ENCODE results near the gene RHBDF2. TPM values are rescaled to one million over a fixed set of nuclear protein-coding genes. Genes with fewer than 3 reads are reported as not detected.

Gene RHBDF2
- total RNA-seq, 4 donors from 2014 or later, result 3.8 to 26.1 (median 8.4) TPM

DNA sequence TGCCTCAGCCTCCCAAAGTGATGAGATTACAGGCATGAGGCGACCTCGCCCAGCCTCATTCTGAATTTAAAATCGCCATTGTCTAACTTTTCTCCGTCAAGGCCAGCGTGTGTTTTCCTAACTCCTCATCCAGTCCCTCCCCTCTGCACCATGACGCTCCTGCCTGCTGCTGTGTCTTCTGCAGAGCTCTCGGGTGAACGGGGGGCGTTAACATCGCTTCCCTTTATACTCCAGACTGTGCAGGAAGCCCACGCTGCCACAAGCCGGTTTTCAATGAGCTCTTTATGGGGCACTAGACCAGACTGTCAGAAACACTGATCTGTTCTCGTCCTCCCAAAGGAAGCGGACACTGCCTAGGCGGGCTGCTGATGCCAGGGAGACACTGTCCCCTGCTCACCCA, 20.6 kb downstream of the RHBDF2 start:
- no peaks in the 10 kb centered on the region for H3K27me3 ChIP-seq
- no peak overlapping the region for H3K27ac ChIP-seq
- no peaks in the 10 kb centered on the region for H3K4me1 ChIP-seq
- no peaks in the 10 kb centered on the region for H3K9me3 ChIP-seq
- H3K4me3 ChIP-seq, result no peak overlapping the region
- no peak for TF ChIP-seq POLR2A (IDR thresholded peaks at IDR 0.05)
- TF ChIP-seq, protein P1, sequence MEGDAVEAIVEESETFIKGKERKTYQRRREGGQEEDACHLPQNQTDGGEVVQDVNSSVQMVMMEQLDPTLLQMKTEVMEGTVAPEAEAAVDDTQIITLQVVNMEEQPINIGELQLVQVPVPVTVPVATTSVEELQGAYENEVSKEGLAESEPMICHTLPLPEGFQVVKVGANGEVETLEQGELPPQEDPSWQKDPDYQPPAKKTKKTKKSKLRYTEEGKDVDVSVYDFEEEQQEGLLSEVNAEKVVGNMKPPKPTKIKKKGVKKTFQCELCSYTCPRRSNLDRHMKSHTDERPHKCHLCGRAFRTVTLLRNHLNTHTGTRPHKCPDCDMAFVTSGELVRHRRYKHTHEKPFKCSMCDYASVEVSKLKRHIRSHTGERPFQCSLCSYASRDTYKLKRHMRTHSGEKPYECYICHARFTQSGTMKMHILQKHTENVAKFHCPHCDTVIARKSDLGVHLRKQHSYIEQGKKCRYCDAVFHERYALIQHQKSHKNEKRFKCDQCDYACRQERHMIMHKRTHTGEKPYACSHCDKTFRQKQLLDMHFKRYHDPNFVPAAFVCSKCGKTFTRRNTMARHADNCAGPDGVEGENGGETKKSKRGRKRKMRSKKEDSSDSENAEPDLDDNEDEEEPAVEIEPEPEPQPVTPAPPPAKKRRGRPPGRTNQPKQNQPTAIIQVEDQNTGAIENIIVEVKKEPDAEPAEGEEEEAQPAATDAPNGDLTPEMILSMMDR (IDR thresholded peaks at IDR 0.05), result no peak
- DNase-seq, result no peak
- no peaks in the 10 kb centered on the region for H3K36me3 ChIP-seq
- intact Hi-C loops (cut with DNase I; ENCODE audit: low total_unique reads), result no loop called here

DNA sequence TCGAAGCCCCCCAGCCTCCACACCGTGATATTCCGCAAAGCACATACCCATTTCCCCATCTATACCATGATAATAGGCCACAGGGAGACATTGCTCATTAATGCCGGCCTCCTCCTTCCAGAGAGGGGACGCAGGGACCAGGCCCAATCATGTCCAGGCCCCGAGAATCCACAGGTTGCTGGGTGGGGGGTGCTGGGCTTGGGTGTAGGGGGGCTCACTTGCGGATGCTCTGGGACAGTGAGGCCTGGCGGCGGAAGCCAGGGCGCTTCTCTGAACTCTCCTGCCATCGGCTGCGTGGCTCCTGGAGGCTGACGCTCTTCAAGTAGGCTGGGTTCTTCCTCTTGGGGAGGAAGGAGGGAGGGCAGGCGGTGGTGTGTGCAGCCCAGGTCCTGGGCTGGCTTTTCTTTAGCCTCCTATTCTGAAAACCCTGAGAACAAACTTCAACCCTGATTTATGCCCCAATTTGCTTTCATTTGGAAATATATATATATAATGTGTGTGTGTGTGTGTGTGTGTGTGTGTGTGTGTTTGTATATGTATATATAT, 21.6 kb downstream of the RHBDF2 start:
- H3K27me3 ChIP-seq, result no peaks in the 10 kb centered on the region
- H3K36me3 ChIP-seq, result no peaks in the 10 kb centered on the region
- no peak for DNase-seq
- H3K9me3 ChIP-seq, result no peaks in the 10 kb centered on the region
- H3K27ac ChIP-seq, result no peak overlapping the region
- TF ChIP-seq POLR2A (IDR thresholded peaks at IDR 0.05), result no peak
- TF ChIP-seq, protein P1 (IDR thresholded peaks at IDR 0.05), result no peak
- no peak overlapping the region for H3K4me3 ChIP-seq
- no peaks in the 10 kb centered on the region for H3K4me1 ChIP-seq
- intact Hi-C loops (cut with DNase I; ENCODE audit: low total_unique reads), result no loop called here

DNA sequence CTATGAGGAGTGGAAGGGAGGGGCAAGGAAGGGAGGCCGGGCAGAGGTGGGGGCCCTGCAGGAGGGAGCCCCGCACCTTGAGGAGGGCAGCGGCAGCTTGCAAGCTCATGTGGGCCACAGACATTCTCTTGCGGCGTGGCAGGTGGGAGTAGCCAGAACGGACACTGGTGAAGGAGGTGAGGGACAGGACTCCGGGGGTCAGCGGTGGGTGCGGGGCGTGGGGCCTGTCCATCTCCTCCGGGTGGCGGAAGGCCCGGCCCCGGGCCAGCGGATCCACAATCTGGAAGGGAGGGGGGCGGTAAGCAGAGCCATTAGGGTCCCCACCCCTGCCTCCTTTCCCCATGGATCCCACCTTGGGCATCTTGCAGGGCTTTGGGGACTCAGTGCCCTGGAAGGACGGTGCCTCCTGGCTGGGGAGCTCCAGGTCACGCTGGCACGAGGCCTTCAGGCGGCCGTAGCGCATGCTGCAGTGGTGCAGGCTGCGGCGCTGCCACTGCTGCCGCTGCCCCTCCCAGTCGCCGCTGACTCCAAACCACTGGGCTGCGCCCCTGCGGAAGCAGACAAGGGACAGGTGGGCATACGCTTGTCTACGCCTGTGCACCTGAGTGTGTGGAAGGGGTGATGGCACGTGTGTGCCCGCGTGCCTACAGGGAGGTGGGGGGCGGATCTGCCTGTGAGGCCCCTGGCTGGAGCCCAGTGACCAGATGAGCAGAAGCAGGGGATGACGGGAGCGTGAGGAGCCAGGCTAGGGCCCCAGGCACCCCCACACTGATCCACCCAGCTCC, 22.3 kb downstream of the RHBDF2 start:
- TF ChIP-seq POLR2A (IDR thresholded peaks at IDR 0.05), result no peak
- TF ChIP-seq, protein P1 (IDR thresholded peaks at IDR 0.05), result no peak
- no peak overlapping the region for H3K27ac ChIP-seq

DNA sequence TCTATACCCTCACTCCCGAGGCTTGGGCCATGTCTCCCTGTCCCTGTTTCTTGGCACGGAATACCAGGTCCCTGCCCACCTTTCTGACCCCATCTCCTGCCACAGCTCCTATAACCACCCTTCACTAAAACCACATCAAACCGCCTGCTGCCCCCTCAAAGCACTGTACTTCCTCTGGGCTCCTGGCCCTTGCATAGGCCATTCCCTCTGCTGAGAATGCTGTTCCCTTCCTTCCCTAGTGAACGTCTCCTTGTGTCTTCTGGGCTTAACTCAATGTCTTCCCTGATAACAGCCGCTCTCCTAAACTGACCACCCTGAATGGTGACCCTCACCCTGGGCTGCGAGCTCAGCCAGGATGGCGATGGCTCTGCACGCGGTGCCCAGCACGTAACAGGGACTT, 23.1 kb downstream of the RHBDF2 start:
- no peaks in the 10 kb centered on the region for H3K27me3 ChIP-seq
- no peak overlapping the region for H3K4me3 ChIP-seq
- no peaks in the 10 kb centered on the region for H3K4me1 ChIP-seq
- H3K9me3 ChIP-seq, result no peaks in the 10 kb centered on the region
- TF ChIP-seq, protein P1 (IDR thresholded peaks at IDR 0.05), result no peak
- no peak for TF ChIP-seq POLR2A (IDR thresholded peaks at IDR 0.05)
- DNase-seq, result no peak
- intact Hi-C loops (cut with DNase I; ENCODE audit: low total_unique reads), result no loop called here
- H3K27ac ChIP-seq, result no peak overlapping the region
- no peaks in the 10 kb centered on the region for H3K36me3 ChIP-seq

More for the DNA sequence above, 22.3 kb downstream of the RHBDF2 start:
- Histone ChIP-seq H3K9me3 (no peaks in the 10 kb centered on the region), H3K36me3 (no peaks in the 10 kb centered on the region), H3K4me3 (no peak overlapping the region), H3K4me1 (no peaks in the 10 kb centered on the region), H3K27me3 (no peaks in the 10 kb centered on the region)
- DNase-seq, result no peak
- intact Hi-C loops (cut with DNase I; ENCODE audit: low total_unique reads), result no loop called here

DNA sequence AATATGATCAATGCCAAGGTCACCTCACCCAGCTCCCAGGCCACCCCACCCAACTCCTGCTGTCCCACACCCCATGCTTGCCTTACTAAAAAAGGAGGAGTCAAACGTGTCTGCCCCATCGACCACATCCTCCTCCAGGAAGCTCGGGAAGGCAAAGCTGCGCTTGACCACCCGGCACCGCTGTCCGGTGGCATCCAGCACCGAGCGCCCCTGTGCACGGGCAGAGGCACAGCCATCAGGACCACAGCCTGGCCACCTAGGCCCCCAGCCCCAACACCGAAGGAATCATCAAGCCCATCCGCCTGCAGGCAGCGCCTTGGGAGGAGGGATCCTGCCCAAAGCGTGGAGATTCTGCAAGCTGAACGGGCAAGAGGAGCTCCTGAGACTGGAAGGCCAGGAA, 23.6 kb downstream of the RHBDF2 start:
- no peak for TF ChIP-seq POLR2A (IDR thresholded peaks at IDR 0.05)
- TF ChIP-seq, protein P1 (IDR thresholded peaks at IDR 0.05), result no peak
- H3K4me3 ChIP-seq, result no peak overlapping the region
- no peak overlapping the region for H3K27ac ChIP-seq
- intact Hi-C loops (cut with DNase I; ENCODE audit: low total_unique reads), result no loop called here
- DNase-seq, result no peak
- H3K27me3 ChIP-seq, result no peaks in the 10 kb centered on the region
- H3K4me1 ChIP-seq, result no peaks in the 10 kb centered on the region
- no peaks in the 10 kb centered on the region for H3K36me3 ChIP-seq
- no peaks in the 10 kb centered on the region for H3K9me3 ChIP-seq

All from uterus (tissue), 4 donors.